Eye (tissue), 1 donor: Measurements from ENCODE around the gene SLC2A6.
A peak's percentile ranks its signal among the peaks of the same experiment; 100 is the strongest.

Source experiments
- DNase-seq: peaks from one replicate; pipeline ENCODE4 v3.0.0-alpha.2; 2015

The SLC2A6 gene

DNA sequence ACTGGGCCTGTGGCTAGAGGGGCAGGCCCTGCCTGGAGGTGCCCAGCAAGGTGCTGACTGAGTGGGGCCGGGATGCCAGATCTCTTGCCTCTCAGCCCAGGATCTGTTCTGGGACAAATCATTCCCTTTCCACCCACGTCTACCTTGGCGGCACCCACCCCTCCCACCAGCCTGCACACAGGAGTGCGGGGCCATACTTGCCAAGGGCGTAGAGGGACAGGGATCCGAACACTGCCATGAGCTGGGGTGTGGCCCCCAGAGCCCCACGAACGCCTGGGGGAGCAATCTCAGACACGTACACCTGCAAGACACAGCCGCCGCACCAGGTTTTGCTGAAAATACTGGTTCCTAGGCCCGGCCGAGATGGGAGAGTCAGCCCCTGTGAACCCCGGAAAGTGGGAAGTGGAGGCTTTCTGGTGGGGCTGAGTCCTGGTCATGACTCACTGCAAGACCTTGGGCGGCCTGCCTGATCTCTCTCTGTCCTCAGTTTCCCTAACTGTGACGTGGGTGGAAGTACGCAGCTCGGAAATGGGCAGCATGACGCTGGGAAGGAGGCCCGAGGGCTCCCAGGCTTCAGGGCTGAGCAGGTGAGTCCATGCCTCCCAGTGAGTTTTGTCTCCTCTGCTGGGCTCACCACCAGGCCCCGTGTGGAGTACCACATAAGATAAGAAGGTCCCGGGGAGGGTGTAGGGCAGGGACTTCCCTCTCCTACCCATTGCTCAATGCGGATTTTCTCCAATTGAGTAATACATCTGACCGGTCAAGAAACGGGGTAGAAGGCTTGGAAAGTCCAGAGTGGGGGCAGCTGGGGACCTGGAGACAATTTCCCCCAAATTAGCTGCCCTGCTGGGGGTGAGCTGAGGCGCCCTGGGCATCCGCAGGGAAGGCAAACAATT is 2.6 kb downstream of the SLC2A6 start:
- no peak for DNase-seq

DNA sequence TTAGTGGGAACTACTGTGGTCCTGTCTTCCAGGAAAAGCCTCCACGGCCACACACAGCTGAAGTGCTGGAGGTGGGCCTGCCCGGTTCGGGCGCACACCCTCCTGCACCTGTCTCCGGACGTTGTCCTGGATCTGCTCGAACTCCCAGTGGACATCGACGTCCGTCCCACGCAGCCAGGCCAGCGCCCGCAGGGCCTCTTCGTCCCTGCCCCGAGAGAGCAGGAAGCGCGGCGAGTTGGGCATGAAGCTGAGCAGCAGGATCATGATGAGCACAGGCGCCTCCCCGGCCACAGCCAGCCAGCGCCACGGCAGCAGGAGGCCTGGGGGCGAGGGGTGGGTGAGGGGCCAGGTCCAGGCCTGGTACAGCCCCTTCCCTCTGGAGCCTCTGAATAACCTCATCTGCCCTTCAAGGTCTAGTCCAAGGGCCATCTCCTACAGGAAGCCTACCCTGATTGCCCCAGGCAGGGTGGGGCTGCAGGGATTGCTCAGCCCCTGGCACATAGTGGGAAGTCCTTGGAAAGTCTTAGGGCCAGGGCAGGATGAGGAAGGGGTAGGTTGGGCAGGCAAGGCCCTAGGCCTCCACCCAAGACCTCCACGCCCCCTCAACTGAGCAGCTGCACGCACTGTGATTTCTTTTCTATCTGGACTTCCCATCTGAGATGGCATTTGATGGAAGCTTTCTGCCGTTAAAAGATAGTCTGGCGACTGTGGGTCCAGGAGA is 3.4 kb downstream of the SLC2A6 start:
- DNase-seq = no peak

DNA sequence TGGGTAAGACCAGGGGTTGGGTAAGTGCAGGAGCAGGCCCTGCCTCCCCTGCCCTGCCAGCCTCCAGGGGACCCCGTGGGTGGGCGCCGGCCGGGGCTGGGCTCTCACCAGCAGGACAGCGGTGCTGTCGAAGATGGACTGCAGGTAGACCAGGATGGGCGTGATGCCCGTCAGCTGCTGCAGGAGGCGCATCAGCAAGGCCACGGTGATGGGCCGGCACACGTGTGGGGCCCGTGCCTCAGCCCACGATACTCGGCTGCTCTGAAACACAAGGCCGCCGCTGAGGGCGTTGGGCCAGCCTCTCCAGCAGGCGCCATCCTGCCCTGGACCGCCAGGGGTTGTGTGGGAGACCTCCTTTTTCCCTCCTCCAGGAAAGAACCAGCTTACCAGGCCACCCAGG is 4.0 kb downstream of the SLC2A6 start:
- DNase-seq = no peak

DNA sequence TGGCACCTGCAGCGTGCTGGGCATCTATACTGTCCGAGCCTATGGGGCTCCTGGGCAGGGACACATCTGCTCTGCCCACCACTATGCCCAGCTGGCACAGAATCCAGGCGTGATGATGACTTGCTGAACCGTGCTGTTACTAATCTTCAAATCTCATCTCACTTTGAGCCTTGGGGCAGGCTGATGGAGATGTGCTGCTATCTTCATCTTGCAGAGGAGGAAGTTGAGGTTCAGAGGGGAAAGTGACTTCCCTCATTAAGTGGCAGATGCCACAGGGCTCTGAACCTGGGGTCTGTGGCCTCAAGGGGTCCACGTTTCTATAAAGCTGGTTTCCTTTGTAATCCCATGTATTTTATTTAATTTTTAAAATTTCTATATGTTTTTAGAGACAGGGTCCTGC is 4.7 kb downstream of the SLC2A6 start:
- no peak for DNase-seq

DNA sequence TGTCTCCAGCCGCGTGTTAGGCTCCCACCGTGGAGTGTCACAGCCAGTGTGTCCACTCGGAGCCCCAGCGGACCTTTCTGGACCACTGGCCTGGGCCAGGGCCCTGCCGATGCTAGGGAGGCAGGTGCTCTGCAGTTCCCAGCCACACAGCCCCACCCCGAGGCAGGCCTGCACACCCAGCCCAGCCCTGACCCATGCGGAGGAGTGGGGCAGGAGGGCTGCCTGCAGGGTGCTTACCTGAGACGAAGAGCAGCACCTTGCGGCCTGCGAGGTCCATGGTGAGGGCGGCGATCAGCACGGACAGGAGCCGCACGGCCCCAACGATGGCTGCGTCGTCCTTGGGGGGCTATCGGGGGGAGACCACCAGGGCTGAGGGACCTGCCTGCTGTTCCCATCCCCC is 5.2 kb downstream of the SLC2A6 start:
- no peak for DNase-seq

DNA sequence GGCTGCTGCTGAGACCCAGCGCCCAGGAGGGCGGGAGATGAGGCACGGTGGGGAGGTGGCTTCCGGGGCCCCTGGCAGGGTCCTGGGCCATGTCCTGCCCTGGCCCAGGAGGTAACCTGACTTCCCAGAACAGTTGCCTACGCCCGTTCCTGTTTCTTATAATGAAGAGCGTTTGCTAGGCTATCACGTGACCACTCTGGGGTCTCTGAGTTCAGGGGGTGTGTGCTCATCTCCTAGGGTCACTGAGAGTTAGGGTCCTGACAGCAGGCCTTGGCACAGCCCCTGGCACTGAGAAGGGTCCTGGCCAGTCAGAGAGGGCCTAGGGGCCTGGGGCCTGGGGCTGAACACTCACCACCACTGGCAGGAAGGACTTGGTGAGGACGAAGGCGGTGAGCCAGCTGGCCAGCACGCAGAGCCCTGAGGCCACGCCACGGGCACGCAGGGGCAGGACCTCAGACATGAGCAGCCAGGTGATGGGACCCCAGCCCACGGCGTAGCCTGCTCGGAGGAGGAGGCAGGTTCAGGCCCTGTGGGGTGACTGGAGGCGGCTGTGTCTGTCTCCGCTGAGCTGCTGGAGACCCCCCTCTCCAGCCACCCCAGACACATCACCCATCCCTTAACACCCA is 6.0 kb downstream of the SLC2A6 start:
- no peak for DNase-seq

DNA sequence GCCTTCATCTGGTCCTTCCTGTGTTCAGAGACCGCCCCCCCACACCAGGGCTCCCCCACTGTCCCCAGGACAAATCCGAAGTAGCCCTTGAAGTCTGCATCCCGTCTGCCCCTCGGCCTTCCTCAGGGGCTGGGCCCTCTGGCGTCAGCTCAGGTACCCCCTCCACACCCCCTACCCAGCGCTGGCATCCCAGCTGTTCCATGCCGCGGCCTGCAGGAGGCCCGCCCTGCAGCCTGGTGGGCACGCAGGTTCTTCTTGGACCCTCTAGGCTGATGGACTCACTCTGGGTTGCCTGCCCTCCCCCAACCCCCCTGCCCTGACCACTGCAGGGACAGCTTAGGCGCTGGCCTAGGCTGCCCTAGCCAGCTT is 6.6 kb downstream of the SLC2A6 start:
- DNase-seq = no peak

DNA sequence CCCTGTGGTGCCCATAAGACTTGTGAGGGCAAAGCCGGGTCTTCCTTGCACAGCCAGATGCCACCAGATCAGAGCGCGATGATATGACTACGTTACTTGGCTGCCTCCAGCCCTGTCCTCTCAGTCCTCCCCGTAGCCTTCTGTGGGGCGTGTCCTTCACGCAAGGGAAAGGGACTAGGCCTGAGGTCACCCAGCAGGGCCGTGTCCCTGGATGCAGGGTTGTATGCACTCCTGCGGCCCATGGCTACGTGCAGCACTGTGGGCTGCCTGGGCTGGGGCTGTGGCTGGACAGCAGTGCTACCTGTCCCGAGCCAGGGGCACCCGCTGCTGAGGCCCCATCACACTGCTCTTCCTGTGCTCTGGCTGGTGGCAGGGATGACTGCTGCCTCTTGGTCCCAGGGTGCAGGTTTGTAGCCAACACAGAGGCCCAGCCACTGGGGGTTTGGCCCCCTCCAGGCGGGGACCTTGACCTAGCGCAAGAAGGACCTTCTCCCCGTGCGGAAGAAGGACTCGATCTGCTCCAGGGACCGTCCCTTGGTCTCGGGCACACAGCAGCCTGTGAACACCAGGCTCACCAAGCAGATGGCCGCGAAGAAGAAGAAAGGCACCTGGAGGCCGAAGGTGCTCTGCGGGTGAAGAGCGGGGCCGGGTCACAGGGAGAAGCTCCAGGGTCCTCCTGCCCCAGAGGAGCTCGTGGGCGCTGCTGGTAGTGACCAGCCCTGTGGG is 7.2 kb downstream of the SLC2A6 start:
- DNase-seq = no peak

DNA sequence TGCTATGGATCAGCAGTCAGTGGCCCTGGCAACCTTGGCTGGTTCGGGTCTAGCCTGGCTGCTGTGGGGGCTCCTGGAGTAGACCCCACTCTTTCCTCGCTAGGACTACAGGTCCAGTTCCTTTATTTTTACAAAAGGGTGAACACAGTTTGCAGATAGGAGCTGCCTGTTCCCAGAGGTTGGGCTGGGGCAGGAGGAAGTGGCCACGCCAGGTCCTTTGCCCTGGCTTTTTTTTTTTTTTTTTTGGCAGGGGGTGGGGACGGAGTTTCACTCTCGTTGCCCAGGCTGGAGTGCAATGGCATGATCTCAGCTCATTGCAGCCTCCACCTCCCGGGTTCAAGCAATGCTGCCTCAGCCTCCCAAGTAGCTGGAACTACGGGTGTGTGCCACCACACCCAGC is 7.9 kb downstream of the SLC2A6 start:
- no peak for DNase-seq

DNA sequence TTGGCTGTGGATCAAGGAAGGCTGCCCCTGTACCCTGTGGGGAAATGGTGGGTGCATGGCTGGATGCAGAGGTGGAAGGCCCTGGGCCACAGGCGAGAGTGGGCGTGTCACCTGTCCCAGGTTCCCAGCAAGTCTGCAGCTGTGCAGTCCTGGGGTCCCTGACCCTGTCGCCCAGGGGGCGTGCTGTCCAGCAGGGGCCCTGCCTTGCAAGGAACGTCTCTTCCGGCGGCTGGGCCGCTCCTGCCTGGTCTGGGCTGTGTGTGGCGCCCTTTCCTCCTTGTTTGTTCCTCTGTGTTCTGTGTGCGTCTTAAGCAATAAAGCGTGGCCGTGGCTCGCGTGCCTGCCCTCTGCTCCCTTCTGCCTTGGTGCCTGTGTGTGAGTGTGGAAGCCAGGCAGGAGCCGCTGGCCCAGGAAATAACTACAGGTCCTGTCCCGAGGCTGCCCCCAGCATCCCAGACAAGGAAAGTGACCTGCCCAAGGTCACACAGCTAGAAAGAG is 8.4 kb downstream of the SLC2A6 start:
- no peak for DNase-seq

DNA sequence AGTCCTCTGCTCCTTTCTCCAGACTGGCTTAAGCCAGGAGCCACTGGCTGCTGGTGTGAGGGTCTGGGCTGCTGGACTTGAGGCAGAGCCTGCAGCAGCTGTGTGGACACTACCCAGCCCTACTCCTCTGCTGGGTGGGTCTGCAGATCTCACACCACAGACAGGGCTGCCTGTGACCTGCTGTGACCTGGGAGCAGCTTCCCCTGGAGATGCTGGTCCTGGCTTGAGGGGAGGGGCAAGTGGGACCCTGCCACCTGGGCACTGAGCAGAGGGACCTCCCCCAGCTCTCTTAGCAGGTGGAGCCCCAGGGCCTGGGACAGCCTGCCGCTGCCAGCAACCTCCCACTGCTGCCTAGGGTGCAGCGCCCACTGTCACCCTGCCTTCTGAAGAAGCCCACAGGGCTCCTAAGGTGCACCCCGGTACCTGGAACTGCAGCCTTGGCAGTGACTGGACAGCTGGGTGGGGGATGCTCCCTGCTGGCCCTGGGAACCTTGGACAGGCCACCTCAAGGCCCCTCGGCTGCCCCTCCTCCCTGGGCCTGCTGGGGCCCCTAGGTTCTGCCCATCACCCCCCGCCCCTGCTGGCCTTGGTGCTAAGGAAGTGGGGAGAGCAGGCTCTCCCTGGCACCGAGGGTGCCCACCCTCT is 10.0 kb downstream of the SLC2A6 start:
- no peak for DNase-seq

DNA sequence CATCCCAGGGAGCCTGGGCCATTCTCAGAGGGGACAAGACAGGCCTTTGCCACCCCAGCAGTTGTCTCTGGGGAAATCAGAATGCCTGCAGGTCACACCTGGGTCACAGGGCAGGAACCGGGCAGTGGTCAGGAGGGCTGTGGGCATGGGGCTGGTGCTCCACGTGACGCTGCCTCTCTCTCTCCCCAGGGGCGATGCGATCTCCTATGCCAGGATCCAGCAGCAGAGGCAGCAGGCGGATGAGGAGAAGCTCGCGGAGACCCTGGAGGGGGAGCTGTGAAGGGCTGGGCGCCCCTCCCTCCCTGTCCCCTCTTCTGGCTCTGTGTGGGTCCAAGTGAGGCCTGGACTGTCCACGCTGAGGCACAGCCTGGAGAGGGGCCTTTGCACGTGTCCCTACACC is 10.5 kb downstream of the SLC2A6 start:
- no peak for DNase-seq

DNA sequence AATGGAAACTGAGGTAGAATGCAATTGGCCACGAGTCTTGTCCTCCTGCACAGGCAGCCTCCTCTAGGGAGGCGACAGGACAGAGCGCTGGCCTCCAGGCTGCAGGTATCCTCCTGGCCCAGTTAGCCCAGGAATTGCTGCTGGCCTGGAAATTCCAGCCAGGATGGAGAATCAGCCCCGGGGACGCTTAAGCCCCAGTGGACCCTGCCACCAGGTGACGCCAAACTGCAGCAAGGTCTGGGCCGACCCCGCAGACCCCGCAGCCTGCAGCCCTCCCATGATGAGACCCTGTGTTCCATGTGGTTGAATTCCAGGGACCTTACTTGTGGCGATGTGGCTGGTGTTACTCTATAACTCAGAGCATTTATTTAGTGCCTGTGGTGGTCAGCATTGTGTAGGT is 11.8 kb downstream of the SLC2A6 start:
- no peak for DNase-seq

DNA sequence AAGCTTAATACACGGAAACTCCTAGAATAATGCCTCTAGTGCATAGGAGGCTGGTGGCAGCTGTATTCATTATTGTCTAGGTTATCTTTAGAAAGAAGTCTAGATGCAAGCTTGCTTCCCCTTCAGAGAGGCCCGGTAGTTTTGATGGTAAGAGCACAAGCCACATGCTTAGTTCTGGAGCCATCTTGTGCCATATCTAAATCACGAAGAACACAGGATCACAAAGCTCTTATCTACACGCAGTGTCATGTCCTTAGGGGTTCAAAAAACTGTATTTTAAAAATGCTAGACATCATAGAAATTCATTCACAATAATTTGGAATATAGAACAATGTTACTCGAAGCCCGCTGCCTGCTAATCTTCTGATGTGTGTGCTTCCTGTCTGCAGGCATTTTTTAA is 12.9 kb downstream of the SLC2A6 start:
- DNase-seq = no peak

DNA sequence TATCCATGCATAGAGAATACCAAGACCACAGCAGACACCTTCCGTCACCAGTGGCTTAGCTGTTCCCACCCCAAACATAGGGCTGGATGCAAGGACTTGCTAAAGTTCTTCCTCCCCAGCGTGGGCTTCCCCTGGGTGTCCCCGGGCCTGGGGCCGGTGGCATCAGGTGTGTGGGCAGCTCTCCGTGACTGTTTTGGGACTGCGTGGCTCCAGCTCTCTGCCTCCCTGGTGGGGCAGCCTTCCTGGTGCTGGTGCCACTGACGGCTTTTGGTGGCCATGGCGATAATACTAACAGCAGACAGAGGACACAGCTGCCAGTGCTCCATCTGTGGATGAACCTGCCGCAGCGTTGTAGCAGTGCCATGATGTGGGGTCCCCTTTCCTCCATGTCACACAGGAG is 14.3 kb downstream of the SLC2A6 start:
- DNase-seq = no peak

DNA sequence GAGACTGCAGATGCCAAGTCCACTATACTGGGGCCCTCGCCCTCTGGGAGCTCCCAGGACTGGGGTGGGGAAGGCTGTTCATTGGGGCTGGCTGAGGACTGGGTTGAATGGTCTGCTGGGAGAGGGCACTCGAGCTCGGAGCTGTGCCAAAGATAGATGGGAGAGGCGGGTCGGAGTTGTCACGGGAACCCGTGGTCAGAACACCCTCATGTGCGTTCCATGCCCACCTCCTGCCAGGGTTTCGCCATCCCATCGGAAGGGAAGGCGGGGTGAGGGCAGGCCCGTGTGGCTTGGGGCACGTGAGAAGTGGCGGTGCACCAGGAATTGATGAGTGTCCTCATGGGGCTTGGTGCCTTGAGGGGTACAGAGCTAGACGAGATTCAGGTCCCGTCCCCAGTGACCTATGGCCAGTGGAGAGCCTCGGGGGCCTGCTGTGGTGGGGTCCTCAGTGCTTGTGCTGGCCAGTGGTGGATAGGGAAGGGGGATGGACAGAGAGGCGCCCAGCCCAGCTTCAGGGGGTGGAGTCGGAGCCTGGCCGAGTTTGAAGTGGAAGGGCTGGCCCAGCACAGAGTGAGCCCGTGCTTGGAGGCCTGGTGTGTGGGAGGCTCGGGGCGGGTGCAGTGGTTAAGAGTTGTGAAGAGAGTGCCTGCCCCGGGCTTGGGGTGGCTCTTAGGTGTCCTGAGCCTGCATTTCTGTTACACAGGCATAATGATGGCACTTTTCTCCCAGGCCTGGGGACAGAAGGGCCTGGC is 14.9 kb downstream of the SLC2A6 start:
- no peak for DNase-seq

DNA sequence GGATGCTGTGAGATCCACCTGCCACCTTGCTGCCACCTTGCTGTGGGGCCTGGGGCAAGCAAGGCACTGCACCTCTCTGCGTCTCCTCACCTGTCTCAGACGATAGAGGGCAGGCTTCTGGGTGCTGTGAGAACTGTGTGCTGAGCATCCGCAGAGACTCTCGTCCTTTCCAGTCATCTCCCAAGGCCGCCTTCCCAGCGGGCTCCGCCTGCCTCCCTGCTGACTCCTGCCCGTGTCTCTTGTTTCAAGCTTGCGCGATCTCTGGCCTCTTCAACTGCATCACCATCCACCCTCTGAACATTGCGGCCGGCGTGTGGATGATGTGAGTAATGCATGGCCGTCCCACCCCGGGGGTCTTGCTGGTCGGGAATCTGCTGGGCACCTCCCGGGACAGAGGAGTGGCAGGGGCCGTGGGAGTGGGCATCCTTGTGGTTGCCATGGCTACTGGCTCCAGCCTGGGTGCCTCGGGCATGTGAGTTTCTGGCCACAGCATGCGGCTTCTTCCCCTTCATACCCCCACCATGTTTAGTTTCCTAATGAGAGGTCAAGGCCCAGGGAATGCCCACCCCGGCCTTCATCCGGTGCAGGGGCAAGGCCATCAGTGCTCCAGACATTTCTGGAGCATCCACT is 15.6 kb downstream of the SLC2A6 start:
- no peak for DNase-seq

DNA sequence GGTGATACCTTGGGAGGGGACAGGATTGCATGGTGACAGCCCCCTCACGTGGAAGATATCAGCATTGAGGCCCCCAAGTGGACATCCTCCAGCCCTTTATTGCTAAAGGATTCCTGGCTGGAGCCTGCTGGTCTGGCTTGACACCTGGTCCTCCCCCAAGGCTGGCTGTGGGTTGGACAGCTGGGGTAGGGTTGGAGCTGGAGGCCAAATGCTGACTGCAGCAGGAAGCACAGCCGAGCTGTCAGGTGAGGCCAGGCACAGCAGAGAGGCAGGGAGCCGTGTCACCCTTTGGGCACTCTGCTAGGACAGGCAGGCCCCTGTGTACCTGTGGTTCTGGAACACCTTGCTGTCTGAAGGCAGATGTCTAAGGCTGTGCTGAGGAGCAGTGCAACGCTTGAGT is 16.9 kb downstream of the SLC2A6 start:
- DNase-seq = no peak

DNA sequence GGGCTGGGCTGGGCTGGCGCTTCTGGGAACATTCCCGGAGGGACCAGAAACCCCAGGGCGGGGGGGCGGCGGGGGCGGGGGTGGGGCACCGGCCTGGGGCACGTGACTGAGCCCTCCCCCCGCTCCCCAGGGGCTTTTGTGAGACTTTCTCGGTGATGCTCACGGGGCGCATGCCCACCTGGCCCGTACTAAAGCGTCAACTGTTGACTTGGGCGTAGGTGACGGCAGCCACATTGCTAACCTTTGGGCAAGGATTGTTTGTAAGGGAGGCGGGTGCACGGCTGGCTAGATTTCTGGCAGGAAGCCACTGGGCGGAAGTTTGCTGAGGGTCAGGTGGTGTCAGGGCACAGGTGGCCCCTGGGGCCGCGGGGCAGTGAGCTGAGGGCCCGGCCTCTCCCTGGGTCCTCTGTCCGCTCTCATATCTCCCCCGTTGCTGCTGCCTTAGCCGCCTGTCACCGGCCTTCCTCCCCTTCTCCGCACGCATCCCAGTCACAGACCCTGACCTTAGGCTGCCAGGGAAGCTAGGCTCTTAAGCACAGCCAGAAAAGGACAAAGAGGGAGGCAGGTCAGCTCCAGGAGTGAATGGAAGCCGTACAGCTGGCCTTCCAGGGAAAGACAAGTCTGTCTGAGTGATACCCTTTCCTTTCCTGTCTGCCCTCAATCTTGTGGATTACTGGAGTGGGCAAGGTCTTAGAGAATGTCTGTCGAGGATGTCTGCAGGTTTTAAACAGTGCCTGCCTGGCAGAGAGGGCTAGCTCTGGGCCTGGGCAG is 18.3 kb downstream of the SLC2A6 start:
- peak; percentile 79 for DNase-seq
